H9 (cell line): Measurements from ENCODE around the gene PTGFRN. TPM values are rescaled to one million over a fixed set of nuclear protein-coding genes. Genes with fewer than 3 reads are reported as not detected.

Source experiments
- DNase-seq: peaks from one replicate; pipeline ENCODE4 v3.0.0-alpha.2; 2017
- H2AFZ ChIP-seq: one replicate; pipeline ENCODE4 v1.6.1; 2013; ENCODE audit warnings: mild to moderate bottlenecking, low read length, control low read depth, moderate library complexity
- H2AK5ac ChIP-seq: 2 replicates; pipeline ENCODE4 v1.6.1; 2013; ENCODE audit warnings: low read length, control low read depth, mixed read lengths; ENCODE audit not compliant: insufficient read length
- H2BK120ac ChIP-seq: one replicate; pipeline ENCODE4 v1.6.1; 2013; ENCODE audit warnings: low read depth, mild to moderate bottlenecking, low read length, control low read depth, inconsistent platforms; ENCODE audit not compliant: poor library complexity, severe bottlenecking
- H2BK12ac ChIP-seq: 2 replicates; pipeline ENCODE4 v1.6.1; 2013; ENCODE audit warnings: low read length, control low read depth, mixed read lengths, low read depth; ENCODE audit not compliant: insufficient read length
- H2BK15ac ChIP-seq: 2 replicates; pipeline ENCODE4 v1.6.1; 2013; ENCODE audit warnings: low read depth, low read length, control low read depth
- H2BK20ac ChIP-seq: one replicate; pipeline ENCODE4 v1.6.1; 2013; ENCODE audit warnings: low read depth, mild to moderate bottlenecking, low read length, control low read depth, inconsistent platforms; ENCODE audit not compliant: poor library complexity, severe bottlenecking
- H2BK5ac ChIP-seq: 2 replicates; pipeline ENCODE4 v1.6.1; 2013; ENCODE audit warnings: low read length, control low read depth, mixed read lengths; ENCODE audit not compliant: insufficient read length
- H3K14ac ChIP-seq: 2 replicates; pipeline ENCODE4 v1.6.1; 2013; ENCODE audit warnings: low read length, control low read depth; ENCODE audit not compliant: insufficient read depth
- H3K18ac ChIP-seq: 2 replicates; pipeline ENCODE4 v1.6.1; 2013; ENCODE audit warnings: low read depth, mild to moderate bottlenecking, mixed read lengths, low read length, control low read depth; ENCODE audit not compliant: insufficient read length
- H3K23ac ChIP-seq: 2 replicates; pipeline ENCODE4 v1.6.1; 2013; ENCODE audit warnings: low read length, control low read depth, mixed read lengths, low read depth; ENCODE audit not compliant: insufficient read length
- H3K23me2 ChIP-seq: 2 replicates; pipeline ENCODE4 v1.6.1; 2013; ENCODE audit warnings: low read depth, mild to moderate bottlenecking, mixed read lengths, low read length, control low read depth; ENCODE audit not compliant: insufficient read length, poor library complexity, severe bottlenecking
- H3K27ac ChIP-seq: 2 replicates; pipeline ENCODE4 v1.5.1; 2013; ENCODE audit warnings: low read length, control low read depth, mixed read lengths, low read depth; ENCODE audit not compliant: insufficient read length
- H3K27me3 ChIP-seq: 2 replicates; pipeline ENCODE4 v1.6.1; 2013; ENCODE audit warnings: low read length, control low read depth, inconsistent platforms; ENCODE audit not compliant: insufficient read depth
- H3K4ac ChIP-seq: 2 replicates; pipeline ENCODE4 v1.6.1; 2013; ENCODE audit warnings: low read depth, mild to moderate bottlenecking, control low read depth, inconsistent platforms, low read length, moderate library complexity
- H3K4me1 ChIP-seq: 2 replicates; pipeline ENCODE4 v1.6.1; 2013; ENCODE audit warnings: low read length, control low read depth, inconsistent platforms; ENCODE audit not compliant: insufficient read depth
- H3K4me2 ChIP-seq: 2 replicates; pipeline ENCODE4 v1.6.1; 2013; ENCODE audit warnings: low read length, control low read depth, mixed read lengths; ENCODE audit not compliant: insufficient read length, insufficient read depth
- H3K56ac ChIP-seq: 2 replicates; pipeline ENCODE4 v1.6.1; 2013; ENCODE audit warnings: low read depth, mild to moderate bottlenecking, mixed read lengths, low read length, control low read depth; ENCODE audit not compliant: insufficient read length
- H3K79me1 ChIP-seq: 2 replicates; pipeline ENCODE4 v1.6.1; 2013; ENCODE audit warnings: low read depth, mild to moderate bottlenecking, moderate library complexity, low read length, control low read depth, inconsistent platforms; ENCODE audit not compliant: insufficient read depth, poor library complexity, severe bottlenecking
- H3K79me2 ChIP-seq: 2 replicates; pipeline ENCODE4 v1.6.1; 2013; ENCODE audit warnings: low read length, control low read depth, inconsistent platforms; ENCODE audit not compliant: insufficient read depth
- H3K9ac ChIP-seq: 2 replicates; pipeline ENCODE4 v1.6.1; 2013; ENCODE audit warnings: low read length, control low read depth, mixed read lengths; ENCODE audit not compliant: insufficient read length; ENCODE audit errors: extremely low read depth
- H3K9me3 ChIP-seq: one replicate; pipeline ENCODE4 v1.6.1; 2013; ENCODE audit warnings: low read depth, low read length, inconsistent platforms; ENCODE audit not compliant: control insufficient read depth
- H3T11ph ChIP-seq: one replicate; pipeline ENCODE4 v1.6.1; 2013; ENCODE audit warnings: mild to moderate bottlenecking, low read length, control low read depth, inconsistent platforms
- H4K20me1 ChIP-seq: one replicate; pipeline ENCODE4 v1.6.1; 2013; ENCODE audit not compliant: control insufficient read depth, insufficient read length, insufficient read depth
- H4K5ac ChIP-seq: 2 replicates; pipeline ENCODE4 v1.6.1; 2013; ENCODE audit warnings: low read depth, mild to moderate bottlenecking, mixed read lengths, low read length, control low read depth; ENCODE audit not compliant: insufficient read length
- H4K8ac ChIP-seq: replicated peaks from 2 replicates; pipeline ENCODE4 v1.6.1; 2013; ENCODE audit warnings: low read length, control low read depth, mixed read lengths, low read depth; ENCODE audit not compliant: insufficient read length
- H4K91ac ChIP-seq: 2 replicates; pipeline ENCODE4 v1.6.1; 2013; ENCODE audit warnings: low read depth, mild to moderate bottlenecking, moderate library complexity, mixed read lengths, low read length, control low read depth; ENCODE audit not compliant: insufficient read length
- H3K27ac Mint-ChIP-seq, 3 experiments: 2 replicates in 2 of 3; 3 replicates in 1 of 3; pipeline ENCODE4 v1.8.0; 2020 to 2021; ENCODE audit warnings: mixed read lengths in 3 of 3, mild to moderate bottlenecking in 1 of 3, moderate library complexity in 1 of 3
- H3K27me3 Mint-ChIP-seq: 2 replicates; pipeline ENCODE4 v1.8.0; 2021; ENCODE audit warnings: low read depth, mild to moderate bottlenecking, moderate library complexity, mixed read lengths
- H3K36me3 Mint-ChIP-seq, 3 experiments: 2 replicates in 2 of 3; 3 replicates in 1 of 3; pipeline ENCODE4 v1.8.0; 2020 to 2021; ENCODE audit warnings: low read depth in 3 of 3, mixed read lengths in 3 of 3; ENCODE audit not compliant: insufficient read depth in 1 of 3
- H3K4me1 Mint-ChIP-seq, 2 experiments: 2 replicates each; pipeline ENCODE4 v1.8.0; 2020; ENCODE audit warnings: mixed read lengths in 2 of 2
- H3K4me3 Mint-ChIP-seq, 2 experiments: 2 replicates in 1 of 2; 3 replicates in 1 of 2; pipeline ENCODE4 v1.8.0; 2020 to 2021; ENCODE audit warnings: mild to moderate bottlenecking in 2 of 2, mixed read lengths in 2 of 2, moderate library complexity in 1 of 2
- H3K9me3 Mint-ChIP-seq, 2 experiments: 2 replicates in 1 of 2; 3 replicates in 1 of 2; pipeline ENCODE4 v1.8.0; 2020; ENCODE audit warnings: mild to moderate bottlenecking in 2 of 2, mixed read lengths in 2 of 2, moderate library complexity in 1 of 2
- WGBS: extraction: QIAGEN DNeasy Blood & Tissue Kit; methylation state at CpG from one replicate; pipeline ENCODE4 v1.1.7; 2013; ENCODE audit warnings: missing lambda C conversion rate, low lambda C conversion rate, mixed read lengths; ENCODE audit not compliant: insufficient read length; ENCODE audit errors: extremely low coverage; 5-methylcytosine and 5-hydroxymethylcytosine counted together
- total RNA-seq: library from RNA; stranded (reverse); gene quantifications from 2 replicates; pipeline ENCODE4 v1.2.1, GENCODE V29; 2021
- TF ChIP-seq, protein P1 (sequence below): fragments of 200-600 bp; sonication (generic); conservative IDR thresholded peaks from 3 replicates; pipeline ENCODE4 v1.8.0; 2021; ENCODE audit warnings: antibody characterized with exemption, mild to moderate bottlenecking

Gene PTGFRN
- total RNA-seq, 1 experiment from 2014 or later = 26.3 TPM

DNA sequence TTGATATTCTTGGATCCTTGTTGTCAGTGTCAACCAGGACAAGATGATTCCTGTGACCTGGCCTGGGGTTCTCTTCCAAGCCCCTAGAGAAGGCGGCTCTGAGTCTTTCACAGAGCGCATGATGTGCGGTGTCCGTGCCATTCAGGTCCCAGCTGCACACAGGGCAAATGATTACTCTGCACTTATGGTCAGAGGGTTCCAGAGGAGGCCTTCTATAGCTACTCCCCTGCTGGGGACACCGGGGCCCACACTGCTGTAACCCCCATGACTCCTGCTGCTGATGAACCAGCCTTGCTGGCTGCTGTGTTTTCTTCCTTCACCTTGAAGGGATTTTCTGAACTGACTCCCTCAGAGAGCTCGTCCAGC, 1.5 kb downstream of the PTGFRN start:
- H3K9me3 Mint-ChIP-seq = no peaks in the 10 kb centered on the region
- no peak overlapping the region for H2BK20ac ChIP-seq
- no peaks in the 10 kb centered on the region for H3K9me3 ChIP-seq
- TF ChIP-seq, protein P1, sequence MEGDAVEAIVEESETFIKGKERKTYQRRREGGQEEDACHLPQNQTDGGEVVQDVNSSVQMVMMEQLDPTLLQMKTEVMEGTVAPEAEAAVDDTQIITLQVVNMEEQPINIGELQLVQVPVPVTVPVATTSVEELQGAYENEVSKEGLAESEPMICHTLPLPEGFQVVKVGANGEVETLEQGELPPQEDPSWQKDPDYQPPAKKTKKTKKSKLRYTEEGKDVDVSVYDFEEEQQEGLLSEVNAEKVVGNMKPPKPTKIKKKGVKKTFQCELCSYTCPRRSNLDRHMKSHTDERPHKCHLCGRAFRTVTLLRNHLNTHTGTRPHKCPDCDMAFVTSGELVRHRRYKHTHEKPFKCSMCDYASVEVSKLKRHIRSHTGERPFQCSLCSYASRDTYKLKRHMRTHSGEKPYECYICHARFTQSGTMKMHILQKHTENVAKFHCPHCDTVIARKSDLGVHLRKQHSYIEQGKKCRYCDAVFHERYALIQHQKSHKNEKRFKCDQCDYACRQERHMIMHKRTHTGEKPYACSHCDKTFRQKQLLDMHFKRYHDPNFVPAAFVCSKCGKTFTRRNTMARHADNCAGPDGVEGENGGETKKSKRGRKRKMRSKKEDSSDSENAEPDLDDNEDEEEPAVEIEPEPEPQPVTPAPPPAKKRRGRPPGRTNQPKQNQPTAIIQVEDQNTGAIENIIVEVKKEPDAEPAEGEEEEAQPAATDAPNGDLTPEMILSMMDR = no peak
- no peak overlapping the region for H3K18ac ChIP-seq
- H2BK120ac ChIP-seq = no peak overlapping the region
- H4K20me1 ChIP-seq = no peaks in the 10 kb centered on the region
- H3K27me3 ChIP-seq = no peaks in the 10 kb centered on the region
- H2AK5ac ChIP-seq = no peak overlapping the region
- H3K23ac ChIP-seq = no peak overlapping the region
- no peak overlapping the region for H3K4ac ChIP-seq
- H3K79me2 ChIP-seq = peaks cover 1% of the 10 kb centered on the region; the same call in 1 of the 2 replicates
- H3K4me1 Mint-ChIP-seq = peaks cover 22 to 23% of the 10 kb centered on the region in 2 experiments
- H3K4me2 ChIP-seq = peak overlapping the region; percentile 64
- no CpG with 5 or more reads among the region's 6 CpGs for WGBS
- no peak overlapping the region for H2BK5ac ChIP-seq
- H3K23me2 ChIP-seq = peaks cover 5% of the 10 kb centered on the region
- no peak for DNase-seq
- no peak overlapping the region for H3K27ac ChIP-seq
- no peaks in the 10 kb centered on the region; a peak in 2 of 7 replicates for H3K36me3 Mint-ChIP-seq
- no peak overlapping the region for H3T11ph ChIP-seq
- no peak overlapping the region for H3K9ac ChIP-seq
- H3K56ac ChIP-seq = no peak overlapping the region
- H4K5ac ChIP-seq = no peak overlapping the region
- H4K91ac ChIP-seq = no peak overlapping the region
- no peaks in the 10 kb centered on the region for H3K79me1 ChIP-seq
- H4K8ac ChIP-seq = no peak overlapping the region
- H2AFZ ChIP-seq = no peak overlapping the region
- H3K4me1 ChIP-seq = peaks cover 13% of the 10 kb centered on the region; the same call in 1 of the 2 replicates
- no peak overlapping the region for H3K4me3 Mint-ChIP-seq
- no peak overlapping the region for H2BK15ac ChIP-seq
- H3K27ac Mint-ChIP-seq = no peak overlapping the region
- no peak overlapping the region for H3K14ac ChIP-seq
- H3K27me3 Mint-ChIP-seq = no peaks in the 10 kb centered on the region; the same call in 1 of the 2 replicates
- H2BK12ac ChIP-seq = no peak overlapping the region
